ENCODE results near the gene KLK4. TPM values are rescaled to one million over a fixed set of nuclear protein-coding genes. Genes with fewer than 3 reads are reported as not detected.

Gene KLK4
- total RNA-seq, 3 donors from 2014 or later: 1.1 to 3.4 (median 1.4) TPM

GRCh38 chr19:50910722-50911121, 473 bp downstream of the KLK4 start:
- ATAC-seq (no peak), DNase-seq (no peak)
- Histone ChIP-seq H3K9me3 (no peaks in the 10 kb centered on the region), H3K4me3 (no peak overlapping the region), H3K4me1 (ENCODE audit: low read depth) (no peaks in the 10 kb centered on the region), H3K36me3 (ENCODE audit: low read depth) (no peaks in the 10 kb centered on the region)
- intact Hi-C loops (cut with DNase I, micrococcal nuclease): no loop called here
- no peak for TF ChIP-seq CTCF (IDR thresholded peaks at IDR 0.05)

GRCh38 chr19:50909240-50910070, 1.7 kb downstream of the KLK4 start:
- TF ChIP-seq CTCF (IDR thresholded peaks at IDR 0.05): no peak
- Histone ChIP-seq H3K4me3 (no peak overlapping the region), H3K36me3 (ENCODE audit: low read depth) (no peaks in the 10 kb centered on the region), H3K4me1 (ENCODE audit: low read depth) (no peaks in the 10 kb centered on the region), H3K9me3 (no peaks in the 10 kb centered on the region)
- DNase-seq (peak; percentile 88 to 91 (median 89)), ATAC-seq (peak; percentile 99)
- intact Hi-C loops (cut with DNase I, micrococcal nuclease): no loop called here

- Histone ChIP-seq H3K9me3 (no peaks in the 10 kb centered on the region), H3K36me3 (ENCODE audit: low read depth) (no peaks in the 10 kb centered on the region), H3K4me1 (ENCODE audit: low read depth) (no peaks in the 10 kb centered on the region), H3K4me3 (no peak overlapping the region)
- DNase-seq: no peak
- intact Hi-C loops (cut with DNase I, micrococcal nuclease): no loop called here
- no peak for ATAC-seq
- no peak for TF ChIP-seq CTCF (IDR thresholded peaks at IDR 0.05)
Observed at GRCh38 chr19:50908336-50908735, 2.9 kb downstream of the KLK4 start.

- no peak for TF ChIP-seq CTCF (IDR thresholded peaks at IDR 0.05)
- Histone ChIP-seq H3K4me1 (ENCODE audit: low read depth) (no peaks in the 10 kb centered on the region), H3K4me3 (no peak overlapping the region), H3K9me3 (no peaks in the 10 kb centered on the region), H3K36me3 (ENCODE audit: low read depth) (no peaks in the 10 kb centered on the region)
- intact Hi-C loops (cut with DNase I, micrococcal nuclease): no loop called here
- DNase-seq: peak in 1 of 3 donors; percentile 38
- no peak for ATAC-seq
Observed at GRCh38 chr19:50906217-50906616, 5.0 kb downstream of the KLK4 start.

GRCh38 chr19:50902640-50903039, 8.6 kb downstream of the KLK4 start:
- Histone ChIP-seq H3K4me1 (ENCODE audit: low read depth) (no peaks in the 10 kb centered on the region), H3K4me3 (no peak overlapping the region), H3K36me3 (ENCODE audit: low read depth) (no peaks in the 10 kb centered on the region), H3K9me3 (no peaks in the 10 kb centered on the region)
- intact Hi-C loops (cut with DNase I, micrococcal nuclease): no loop called here
- TF ChIP-seq CTCF (IDR thresholded peaks at IDR 0.05): no peak
- no peak for DNase-seq
- no peak for ATAC-seq

All from mucosa of descending colon (tissue), 3 donors.